T-helper 2 cell treated with Interferon-gamma antibody and Interleukin-4, amounts not matched to agents 5 μg/mL and 100 μg/mL, for 36 hours (primary cell): Measurements from ENCODE around the gene NRG3.
"Not testable (repeated sequence)": the region's sequence is repeated elsewhere in the genome, so short reads cannot be mapped to it uniquely, and the experiment has no call there.

Experiments
- DNase-seq: peaks from one replicate; pipeline ENCODE4 v3.0.0; 2021; ENCODE audit warnings: low spot score
- H3K27ac Mint-ChIP-seq: one replicate; pipeline ENCODE4 v1.8.0; 2021; ENCODE audit warnings: mild to moderate bottlenecking, mixed read lengths
- H3K27me3 Mint-ChIP-seq: one replicate; pipeline ENCODE4 v1.8.0; 2021; ENCODE audit warnings: low read depth, mixed read lengths
- H3K36me3 Mint-ChIP-seq: one replicate; pipeline ENCODE4 v1.8.0; 2021; ENCODE audit warnings: low read depth, mixed read lengths
- H3K4me1 Mint-ChIP-seq: one replicate; pipeline ENCODE4 v1.8.0; 2021; ENCODE audit warnings: low read depth, mixed read lengths
- H3K4me3 Mint-ChIP-seq: one replicate; pipeline ENCODE4 v1.8.0; 2022; ENCODE audit warnings: mild to moderate bottlenecking, moderate library complexity, mixed read lengths
- H3K9me3 Mint-ChIP-seq: one replicate; pipeline ENCODE4 v1.8.0; 2021; ENCODE audit warnings: mixed read lengths

Gene NRG3

DNA sequence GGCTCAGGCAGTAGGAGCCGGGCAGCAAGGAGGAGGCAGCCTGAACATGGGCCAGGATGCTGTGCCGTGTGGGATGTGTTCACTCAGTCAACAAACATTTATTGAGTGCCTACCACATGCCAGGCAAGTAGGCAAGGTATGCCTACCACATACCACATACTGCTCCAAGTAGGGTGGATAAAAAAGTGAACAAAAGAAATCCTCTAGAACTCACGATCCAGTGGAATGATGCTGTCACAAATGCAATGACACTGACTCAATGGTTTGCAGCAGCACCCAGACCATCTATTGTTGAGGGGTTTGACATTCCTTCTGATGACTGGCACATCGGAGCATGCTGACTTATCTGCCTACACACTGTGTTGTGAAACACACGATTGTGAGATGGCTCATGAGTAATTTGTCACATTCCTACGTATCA lies 413.5 kb downstream of the NRG3 start:
- Mint-ChIP-seq H3K4me3 (no peak overlapping the region), H3K9me3 (peaks cover 5% of the 10 kb centered on the region), H3K4me1 (no peaks in the 10 kb centered on the region), H3K36me3 (no peaks in the 10 kb centered on the region), H3K27me3 (no peaks in the 10 kb centered on the region), H3K27ac (no peak overlapping the region)
- DNase-seq = no peak

DNA sequence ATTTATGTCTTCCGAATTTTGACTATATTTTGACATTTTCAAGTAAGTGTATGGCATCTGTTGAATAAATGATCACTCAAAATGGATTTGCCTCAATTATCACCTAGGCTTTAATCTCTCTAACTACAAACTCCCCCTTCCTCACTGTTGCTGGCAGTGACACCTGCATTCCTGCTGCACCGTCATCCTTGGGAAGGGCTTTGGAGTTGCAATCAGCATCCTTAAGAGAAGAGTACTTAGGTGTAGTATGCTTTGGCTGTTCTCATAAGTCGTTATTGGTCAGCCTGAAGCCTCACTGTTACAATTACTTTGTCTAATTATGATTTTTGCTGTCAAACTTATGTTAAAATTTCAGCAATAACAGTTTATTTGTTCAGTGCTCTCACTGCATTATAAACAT lies 415.0 kb downstream of the NRG3 start:
- DNase-seq = no peak
- Mint-ChIP-seq H3K4me1 (no peaks in the 10 kb centered on the region), H3K36me3 (no peaks in the 10 kb centered on the region), H3K4me3 (no peak overlapping the region), H3K27me3 (no peaks in the 10 kb centered on the region), H3K9me3 (peaks cover 5% of the 10 kb centered on the region), H3K27ac (no peak overlapping the region)

DNA sequence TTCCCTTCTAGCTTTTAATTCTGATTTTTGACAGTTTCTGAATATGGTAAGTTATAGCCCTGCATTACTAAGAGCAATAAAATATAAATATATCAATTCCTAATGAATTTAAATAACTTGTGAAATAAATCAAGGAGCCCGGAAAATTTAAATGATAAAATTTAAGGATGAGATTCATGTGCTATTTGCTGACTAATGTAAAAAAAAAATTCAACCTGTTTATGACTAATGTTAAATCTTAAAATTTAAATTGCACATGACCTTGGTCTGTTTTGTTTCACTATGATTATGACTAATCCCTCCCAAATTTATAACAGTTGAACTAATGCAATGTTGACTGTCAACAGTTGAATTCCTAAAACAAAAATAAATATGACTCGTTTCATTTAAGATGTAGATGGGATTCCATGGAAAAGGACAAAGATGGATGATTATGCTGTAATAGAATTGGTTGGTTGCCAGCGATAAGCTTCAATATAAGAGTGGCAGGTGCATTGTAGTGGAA lies 419.9 kb downstream of the NRG3 start:
- H3K4me3 Mint-ChIP-seq = no peak overlapping the region
- no peaks in the 10 kb centered on the region for H3K36me3 Mint-ChIP-seq
- H3K27ac Mint-ChIP-seq = no peak overlapping the region
- H3K9me3 Mint-ChIP-seq = no peaks in the 10 kb centered on the region
- DNase-seq = no peak
- no peaks in the 10 kb centered on the region for H3K4me1 Mint-ChIP-seq
- H3K27me3 Mint-ChIP-seq = no peaks in the 10 kb centered on the region

DNA sequence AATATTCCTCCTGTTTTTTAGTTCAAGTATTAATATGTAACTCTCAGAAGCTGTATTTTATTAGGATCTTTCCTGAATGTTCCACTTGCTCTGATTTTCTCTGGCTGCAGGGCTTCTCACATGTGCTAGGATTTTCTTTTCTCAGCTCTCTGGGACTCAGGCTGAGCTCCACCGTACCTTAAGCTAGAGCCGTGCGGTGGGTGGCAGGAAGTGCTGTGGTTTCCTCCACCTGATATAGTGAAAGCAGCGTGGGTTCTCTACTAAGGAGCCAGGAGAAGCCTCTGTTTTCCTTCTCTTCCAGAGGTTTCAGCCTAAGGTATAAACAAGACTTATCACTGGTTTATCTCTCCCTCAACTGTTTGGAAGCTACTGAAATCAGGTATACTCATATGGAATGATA lies 433.6 kb downstream of the NRG3 start:
- H3K27me3 Mint-ChIP-seq = no peaks in the 10 kb centered on the region
- H3K27ac Mint-ChIP-seq = no peak overlapping the region
- H3K4me3 Mint-ChIP-seq = no peak overlapping the region
- peaks cover 28% of the 10 kb centered on the region for H3K9me3 Mint-ChIP-seq
- no peak for DNase-seq
- no peaks in the 10 kb centered on the region for H3K36me3 Mint-ChIP-seq
- peaks cover 2% of the 10 kb centered on the region for H3K4me1 Mint-ChIP-seq

DNA sequence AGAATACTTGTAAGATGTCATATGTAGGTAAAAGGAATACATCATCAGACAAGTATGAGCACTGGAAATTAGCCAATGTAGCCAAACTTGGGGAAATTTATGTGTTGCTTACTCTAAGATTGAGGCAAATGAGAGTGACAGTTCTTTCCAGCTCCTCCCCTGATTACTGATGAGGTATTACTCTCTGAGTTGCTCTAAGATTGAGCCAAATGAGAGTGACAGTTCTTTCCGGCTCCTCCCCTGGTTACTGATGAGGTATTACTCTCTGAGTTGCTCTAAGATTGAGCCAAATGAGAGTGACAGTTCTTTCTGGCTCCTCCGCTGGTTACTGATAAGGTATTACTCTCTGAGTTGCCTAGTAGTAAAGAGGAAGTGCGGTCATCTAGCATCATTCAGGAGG lies 435.8 kb downstream of the NRG3 start:
- DNase-seq = no peak
- H3K27ac Mint-ChIP-seq = no peak overlapping the region
- H3K27me3 Mint-ChIP-seq = no peaks in the 10 kb centered on the region
- no peak overlapping the region for H3K4me3 Mint-ChIP-seq
- H3K36me3 Mint-ChIP-seq = no peaks in the 10 kb centered on the region
- H3K9me3 Mint-ChIP-seq = peaks cover 29% of the 10 kb centered on the region
- H3K4me1 Mint-ChIP-seq = peaks cover 2% of the 10 kb centered on the region

DNA sequence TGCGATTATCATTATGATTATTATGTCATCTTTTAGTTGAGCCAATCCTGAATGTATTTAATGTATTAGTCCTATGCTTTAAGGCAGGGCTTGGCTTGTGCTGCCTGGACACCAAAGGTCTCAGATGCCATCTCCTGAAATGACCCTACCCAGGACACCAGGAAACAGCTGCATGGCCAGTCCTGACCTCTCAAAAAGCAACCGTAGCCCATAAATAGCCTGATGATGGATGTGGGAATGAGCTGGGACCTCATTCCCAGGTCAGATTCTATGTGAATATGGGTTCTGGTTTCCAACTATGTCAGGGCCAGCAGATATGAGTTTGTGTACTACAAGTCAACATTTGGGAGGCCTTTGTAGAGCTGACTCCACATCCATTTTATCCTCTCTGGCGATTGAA lies 438.4 kb downstream of the NRG3 start:
- Mint-ChIP-seq H3K36me3 (no peaks in the 10 kb centered on the region), H3K4me1 (peaks cover 2% of the 10 kb centered on the region), H3K27ac (no peak overlapping the region), H3K4me3 (no peak overlapping the region), H3K9me3 (peaks cover 36% of the 10 kb centered on the region), H3K27me3 (no peaks in the 10 kb centered on the region)
- DNase-seq = no peak

DNA sequence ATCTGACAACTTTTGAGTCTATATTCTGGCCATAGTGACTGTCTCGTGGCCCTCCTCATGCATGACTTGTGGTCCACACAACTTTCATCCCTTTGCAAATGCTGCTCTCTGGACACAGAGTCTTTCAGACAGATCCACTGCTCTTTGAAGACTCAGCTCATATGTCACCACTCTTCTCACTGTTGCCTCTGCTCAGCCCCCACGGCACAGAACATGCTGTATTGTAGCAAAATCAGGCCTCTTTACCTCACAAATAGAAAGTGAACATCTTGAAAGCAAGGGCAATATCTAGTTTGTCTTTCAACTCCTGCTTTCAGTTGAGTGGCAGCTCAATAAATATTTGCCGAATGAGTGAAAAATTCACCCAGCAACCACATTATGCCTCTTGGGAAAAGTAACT lies 443.5 kb downstream of the NRG3 start:
- H3K9me3 Mint-ChIP-seq = peaks cover 20% of the 10 kb centered on the region
- DNase-seq = no peak
- H3K4me1 Mint-ChIP-seq = no peaks in the 10 kb centered on the region
- no peak overlapping the region for H3K4me3 Mint-ChIP-seq
- no peaks in the 10 kb centered on the region for H3K27me3 Mint-ChIP-seq
- H3K36me3 Mint-ChIP-seq = no peaks in the 10 kb centered on the region
- no peak overlapping the region for H3K27ac Mint-ChIP-seq

DNA sequence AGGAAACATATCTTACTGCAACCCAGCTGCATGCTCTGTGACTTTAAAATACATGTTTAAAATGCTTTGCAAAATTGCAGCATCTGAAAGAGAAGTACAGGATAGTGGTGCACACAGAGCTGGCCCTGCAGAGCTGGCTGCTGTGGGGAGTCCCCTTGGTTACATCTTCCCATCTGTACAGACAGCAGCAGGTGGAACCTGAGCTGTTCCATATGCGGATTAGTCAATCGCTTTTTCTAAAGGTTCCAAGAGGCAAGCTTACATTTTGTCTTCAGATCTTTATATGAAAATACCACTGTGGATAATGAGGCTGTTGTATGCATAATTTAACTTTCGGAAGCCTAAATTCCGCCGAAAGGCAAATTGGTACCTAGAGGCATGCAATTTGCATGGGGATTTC lies 444.1 kb downstream of the NRG3 start:
- no peaks in the 10 kb centered on the region for H3K4me1 Mint-ChIP-seq
- no peaks in the 10 kb centered on the region for H3K27me3 Mint-ChIP-seq
- no peaks in the 10 kb centered on the region for H3K36me3 Mint-ChIP-seq

DNA sequence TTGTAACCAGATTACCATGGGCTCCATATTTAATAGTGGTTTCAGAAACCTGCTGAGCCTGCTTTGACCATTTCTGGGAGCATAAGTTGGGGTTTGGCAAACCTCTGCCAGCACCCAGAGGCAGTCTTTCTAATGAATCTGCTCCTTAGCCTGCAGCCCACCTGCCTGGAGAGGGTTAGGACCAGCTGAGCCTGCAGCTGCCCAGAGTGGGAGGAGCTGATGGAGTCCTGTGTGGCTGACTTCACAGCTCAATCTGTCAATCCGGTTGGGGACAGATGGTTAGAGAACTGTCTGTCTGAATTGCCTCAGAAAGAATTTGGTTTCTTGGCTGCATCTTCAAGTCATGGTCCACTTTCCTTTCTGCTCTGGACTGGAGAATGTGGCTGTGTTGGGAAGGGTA lies 444.6 kb downstream of the NRG3 start:
- no peaks in the 10 kb centered on the region for H3K27me3 Mint-ChIP-seq
- no peak overlapping the region for H3K4me3 Mint-ChIP-seq
- DNase-seq = no peak
- H3K27ac Mint-ChIP-seq = no peak overlapping the region
- no peaks in the 10 kb centered on the region for H3K4me1 Mint-ChIP-seq
- H3K9me3 Mint-ChIP-seq = peaks cover 14% of the 10 kb centered on the region
- no peaks in the 10 kb centered on the region for H3K36me3 Mint-ChIP-seq

More for the DNA sequence above, 444.1 kb downstream of the NRG3 start:
- Mint-ChIP-seq H3K9me3 (peaks cover 16% of the 10 kb centered on the region), H3K4me3 (no peak overlapping the region), H3K27ac (no peak overlapping the region)
- DNase-seq = no peak

DNA sequence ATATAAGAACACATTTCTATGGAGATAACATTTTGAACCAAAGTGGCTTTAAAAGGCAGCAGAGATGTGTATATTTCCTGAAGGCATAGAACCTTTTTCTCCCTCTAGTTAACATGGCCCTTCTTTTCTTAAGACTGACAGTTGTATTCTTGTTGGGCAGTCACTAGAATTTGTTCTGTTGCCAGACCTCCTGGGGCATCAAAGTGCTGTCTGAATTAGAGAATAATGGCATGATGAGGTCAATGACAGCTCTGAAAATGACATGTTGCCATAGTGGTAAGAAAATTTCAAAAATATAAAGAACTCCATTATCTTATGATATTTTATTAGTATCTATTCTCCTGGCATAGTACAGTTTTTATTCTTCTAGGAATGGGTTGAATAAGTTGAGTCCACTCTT lies 446.7 kb downstream of the NRG3 start:
- Mint-ChIP-seq H3K4me3 (no peak overlapping the region), H3K9me3 (peaks cover 17% of the 10 kb centered on the region), H3K36me3 (no peaks in the 10 kb centered on the region), H3K4me1 (no peaks in the 10 kb centered on the region), H3K27ac (no peak overlapping the region), H3K27me3 (no peaks in the 10 kb centered on the region)
- DNase-seq = no peak

DNA sequence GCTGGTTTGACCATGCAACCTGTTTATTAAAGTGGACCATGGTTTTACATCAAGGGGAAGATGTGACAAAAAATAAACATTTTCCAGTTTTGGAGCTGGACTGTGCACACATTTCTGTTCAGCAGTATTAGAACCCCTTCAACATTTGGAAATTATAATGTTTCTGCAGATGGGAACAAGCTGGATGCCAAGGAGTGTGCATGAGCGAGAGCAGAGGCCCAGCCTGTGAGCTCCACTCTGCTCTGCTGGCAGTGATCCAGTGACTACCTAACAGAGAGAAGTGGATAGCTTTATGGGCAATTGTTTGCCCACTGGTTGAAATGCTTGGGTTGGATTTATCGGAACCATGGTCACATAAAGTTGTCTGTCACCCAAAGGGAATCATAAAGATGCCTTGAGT lies 456.7 kb downstream of the NRG3 start:
- no peak overlapping the region for H3K4me3 Mint-ChIP-seq
- no peaks in the 10 kb centered on the region for H3K36me3 Mint-ChIP-seq
- peaks cover 4% of the 10 kb centered on the region for H3K9me3 Mint-ChIP-seq
- DNase-seq = no peak
- H3K4me1 Mint-ChIP-seq = no peaks in the 10 kb centered on the region
- no peaks in the 10 kb centered on the region for H3K27me3 Mint-ChIP-seq
- H3K27ac Mint-ChIP-seq = no peak overlapping the region

DNA sequence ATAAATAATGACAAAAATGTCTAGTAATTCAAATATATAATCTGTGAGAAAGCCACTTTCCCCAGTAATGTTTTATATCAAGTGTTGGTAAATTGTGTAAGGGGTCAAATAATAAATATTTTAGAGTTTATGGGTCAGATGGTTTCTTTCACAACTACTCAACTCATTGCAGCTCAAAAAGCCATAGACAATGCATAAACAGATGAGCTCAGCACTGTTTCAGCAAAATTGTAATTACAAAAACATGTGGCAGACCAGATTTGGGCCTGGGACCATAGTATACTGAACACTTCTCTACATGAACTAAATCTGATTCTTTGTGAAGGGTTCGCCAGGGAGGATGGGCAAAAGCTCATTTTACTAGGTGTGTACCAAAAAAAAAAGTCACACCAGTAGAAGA lies 460.8 kb downstream of the NRG3 start:
- Mint-ChIP-seq H3K4me1 (no peaks in the 10 kb centered on the region), H3K9me3 (peaks cover 7% of the 10 kb centered on the region), H3K4me3 (no peak overlapping the region), H3K27ac (no peak overlapping the region), H3K27me3 (no peaks in the 10 kb centered on the region), H3K36me3 (no peaks in the 10 kb centered on the region)
- no peak for DNase-seq

DNA sequence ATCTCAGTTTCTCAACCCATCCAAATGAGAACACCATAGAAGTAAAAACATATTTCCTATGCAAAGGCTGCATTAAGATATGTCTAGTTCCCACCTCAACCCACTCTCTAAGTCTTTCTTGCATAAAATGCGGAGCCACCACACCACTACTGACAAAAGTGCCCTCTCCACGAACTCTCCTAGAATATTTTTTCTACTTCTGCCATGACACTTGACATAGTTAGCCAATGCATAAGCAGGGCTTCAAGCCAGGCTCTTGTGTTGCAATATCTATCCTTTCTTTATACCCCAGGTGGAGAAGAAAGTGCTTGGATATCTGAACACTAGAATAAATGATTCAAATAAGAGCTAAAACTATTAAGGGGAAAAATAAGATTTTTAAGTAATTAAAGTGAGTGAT lies 465.2 kb downstream of the NRG3 start:
- H3K4me1 Mint-ChIP-seq = no peaks in the 10 kb centered on the region

DNA sequence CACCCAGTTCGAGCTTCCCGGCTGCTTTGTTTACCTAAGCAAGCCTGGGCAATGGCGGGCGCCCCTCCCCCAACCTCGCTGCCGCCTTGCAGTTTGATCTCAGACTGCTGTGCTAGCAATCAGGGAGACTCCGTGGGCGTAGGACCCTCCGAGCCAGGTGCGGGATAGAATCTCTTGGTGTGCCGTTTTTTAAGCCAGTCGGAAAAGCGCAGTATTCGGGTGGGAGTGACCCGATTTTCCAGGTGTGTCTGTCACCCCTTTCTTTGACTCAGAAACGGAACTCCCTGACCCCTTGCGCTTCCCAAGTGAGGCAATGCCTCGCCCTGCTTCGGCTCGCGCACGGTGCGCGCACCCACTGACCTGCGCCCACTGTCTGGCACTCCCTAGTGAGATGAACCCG lies 474.6 kb downstream of the NRG3 start:
- H3K4me3 Mint-ChIP-seq, H3K27me3 Mint-ChIP-seq, H3K27ac Mint-ChIP-seq, H3K4me1 Mint-ChIP-seq, H3K36me3 Mint-ChIP-seq, DNase-seq: not testable (repeated sequence)
- peaks cover 12% of the 10 kb centered on the region for H3K9me3 Mint-ChIP-seq

More for the DNA sequence above, 465.2 kb downstream of the NRG3 start:
- H3K9me3 Mint-ChIP-seq = peaks cover 13% of the 10 kb centered on the region
- no peak for DNase-seq
- H3K4me3 Mint-ChIP-seq = no peak overlapping the region
- no peaks in the 10 kb centered on the region for H3K36me3 Mint-ChIP-seq
- no peak overlapping the region for H3K27ac Mint-ChIP-seq
- H3K27me3 Mint-ChIP-seq = no peaks in the 10 kb centered on the region

DNA sequence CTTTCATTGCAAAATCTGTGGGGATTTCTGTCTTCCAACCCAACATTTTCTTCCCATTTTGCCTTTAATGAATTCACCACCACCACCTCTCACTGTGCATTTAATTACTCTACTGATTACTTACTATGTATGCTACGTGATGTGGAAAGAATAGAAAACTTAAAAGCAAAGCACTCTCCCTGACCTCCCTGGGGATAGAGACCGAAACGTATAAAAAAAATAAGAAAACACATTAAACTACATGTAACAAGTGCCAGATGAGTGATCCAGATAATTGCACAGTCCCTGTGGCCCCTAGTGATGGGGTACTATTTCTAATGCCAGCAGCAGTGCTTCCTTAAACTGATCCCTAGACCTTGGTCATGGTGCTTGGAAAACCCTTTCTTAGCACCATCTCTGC lies 478.4 kb downstream of the NRG3 start:
- peaks cover 12% of the 10 kb centered on the region for H3K9me3 Mint-ChIP-seq
- H3K27me3 Mint-ChIP-seq = no peaks in the 10 kb centered on the region
- DNase-seq = no peak
- H3K36me3 Mint-ChIP-seq = no peaks in the 10 kb centered on the region
- no peaks in the 10 kb centered on the region for H3K4me1 Mint-ChIP-seq
- no peak overlapping the region for H3K27ac Mint-ChIP-seq
- no peak overlapping the region for H3K4me3 Mint-ChIP-seq
